Stimulated activated CD4-positive, alpha-beta T cell treated with anti-CD3 and anti-CD28 coated beads, Interleukin-2, amount 100 ng/mL, for 48 hours (primary cell): ENCODE data around the gene TCEA3.

Experiments used
- DNase-seq, 2 donors: peaks; one replicate each; pipeline ENCODE4 v3.0.0-alpha.2; 2020

The TCEA3 gene

DNA sequence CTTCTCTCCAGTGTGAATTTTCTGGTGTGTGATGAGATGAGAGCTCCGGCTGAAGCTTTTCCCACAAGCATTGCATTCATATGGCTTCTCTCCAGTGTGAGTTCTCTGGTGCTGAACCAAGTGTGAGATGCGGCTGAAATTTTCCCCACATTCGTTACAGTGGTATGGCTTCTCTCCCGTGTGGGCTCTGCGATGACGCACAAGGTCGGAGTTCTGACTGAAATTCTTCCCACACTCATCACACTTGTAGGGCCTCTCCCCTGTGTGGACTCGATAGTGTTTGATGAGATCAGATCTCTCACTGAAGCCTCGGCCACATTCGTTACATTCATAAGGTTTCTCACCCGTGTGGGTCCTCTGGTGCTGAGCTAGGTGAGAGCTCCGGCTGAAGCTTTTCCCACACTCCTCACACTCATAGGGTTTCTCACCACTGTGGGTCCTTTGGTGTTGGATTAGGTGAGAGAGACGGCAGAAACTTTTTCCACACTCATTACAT is 62.3 kb downstream of the TCEA3 start:
- peak in 1 of 2 donors; percentile 11 for DNase-seq

DNA sequence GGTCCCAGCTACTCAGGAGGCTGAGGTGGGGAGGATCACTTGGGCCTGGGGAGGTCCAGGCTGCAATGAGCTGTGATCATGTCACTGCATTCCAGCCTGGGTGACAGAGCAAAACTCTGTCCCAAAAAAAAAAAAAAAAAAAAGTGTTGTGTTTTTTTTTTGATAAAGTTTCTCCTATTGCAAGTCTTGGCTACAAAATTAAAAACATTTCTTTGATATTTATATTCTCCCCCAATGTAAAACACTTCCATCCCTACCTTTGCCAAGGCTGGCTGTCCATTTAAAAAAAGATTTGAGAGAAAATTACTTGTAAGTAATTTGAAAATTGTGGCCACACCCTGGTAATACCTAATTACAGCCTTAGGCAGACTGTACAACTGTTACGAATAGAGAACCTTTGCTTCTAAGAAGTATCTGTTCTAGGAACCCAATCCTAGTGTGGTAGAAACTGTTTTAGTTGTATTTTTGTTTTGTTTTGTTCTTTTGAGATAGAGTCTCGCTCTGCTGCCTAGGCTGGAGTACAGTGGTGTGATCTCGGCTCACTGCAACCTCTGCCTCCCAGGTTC is 66.2 kb downstream of the TCEA3 start:
- no peak for DNase-seq

DNA sequence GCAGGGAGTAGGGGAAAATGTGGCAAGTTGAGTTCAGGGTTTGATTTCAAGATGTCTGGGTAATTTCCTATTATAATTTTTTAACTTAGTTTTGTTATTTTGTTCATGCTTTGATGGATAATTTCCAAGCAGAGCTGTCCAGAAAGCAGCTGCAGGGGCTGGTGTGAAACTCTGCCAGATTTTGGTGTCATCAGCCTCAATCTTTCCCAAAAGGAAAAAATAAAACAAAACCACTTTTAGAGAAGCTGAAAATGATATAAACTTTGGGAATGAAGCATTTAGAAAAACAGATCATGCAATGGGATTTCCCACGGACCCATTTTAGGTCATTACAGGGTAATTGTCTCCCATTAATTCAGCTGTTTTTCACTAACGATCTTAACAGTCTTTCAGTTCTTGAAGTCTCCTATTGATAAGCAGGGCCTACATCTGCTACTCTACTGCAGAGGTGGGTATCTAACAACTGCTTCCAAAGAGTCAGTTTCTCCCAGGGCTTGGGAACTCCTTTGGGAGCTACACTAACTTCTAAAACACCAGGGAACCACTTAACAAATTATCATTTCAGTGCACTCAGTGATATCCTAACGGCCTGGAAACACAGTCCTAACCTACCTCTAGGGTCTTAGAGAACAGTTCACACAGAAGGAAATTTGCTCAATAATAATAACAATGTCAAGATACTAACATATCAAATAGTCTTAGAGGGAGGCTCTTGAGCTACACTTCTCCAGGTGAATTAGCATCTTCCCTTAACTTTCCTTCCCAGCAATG is 67.2 kb downstream of the TCEA3 start:
- DNase-seq: no peak

DNA sequence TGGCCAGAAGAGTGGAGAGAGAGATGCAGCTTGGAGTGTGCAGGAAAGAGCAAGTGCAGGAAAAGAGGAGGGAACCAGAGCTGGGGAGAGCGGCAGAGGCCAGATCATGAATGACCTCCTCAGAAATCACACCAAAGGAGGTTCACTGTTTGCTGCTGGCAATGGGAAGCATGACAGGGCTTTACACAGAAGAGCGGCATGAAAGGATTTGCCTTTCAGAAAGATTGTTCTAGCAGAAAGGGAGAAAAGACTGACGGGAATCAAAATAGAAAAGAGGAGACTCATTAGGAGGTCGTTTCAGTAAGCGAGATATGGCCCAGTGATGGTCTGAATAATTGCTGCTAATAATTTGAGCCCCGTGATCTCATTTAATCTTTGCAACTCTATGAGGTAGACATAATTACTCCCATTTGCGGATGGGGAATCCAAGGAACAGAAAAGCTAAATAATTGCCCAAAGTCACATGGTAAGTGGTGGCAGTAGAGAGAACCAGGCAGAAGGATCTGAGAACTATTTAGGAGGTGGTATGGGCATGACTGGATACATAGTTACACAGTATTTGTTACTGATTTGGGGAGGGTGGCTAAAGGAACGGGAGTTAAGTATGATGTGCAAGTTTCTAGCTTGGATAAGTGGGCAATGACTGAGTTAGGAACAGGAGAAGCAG is 67.9 kb downstream of the TCEA3 start:
- no peak for DNase-seq

DNA sequence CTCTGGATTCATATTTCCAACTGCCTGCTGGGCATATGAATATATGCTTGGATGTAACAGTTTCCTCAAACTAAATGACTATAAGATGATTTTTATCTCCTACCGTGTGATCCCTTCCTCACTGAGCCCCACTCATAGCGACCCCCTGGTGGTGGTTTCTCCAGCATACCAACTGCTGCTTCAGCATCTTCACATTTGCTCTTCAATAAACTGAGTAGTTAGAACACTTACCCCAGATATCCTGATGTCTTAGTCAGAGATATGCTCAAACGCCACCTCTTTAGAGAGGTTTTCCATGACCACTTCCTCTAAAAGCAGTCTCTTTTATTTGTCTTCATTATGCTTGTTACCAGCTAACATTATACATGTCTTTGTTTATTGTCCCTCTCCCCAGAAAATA is 70.3 kb downstream of the TCEA3 start:
- DNase-seq: no peak

DNA sequence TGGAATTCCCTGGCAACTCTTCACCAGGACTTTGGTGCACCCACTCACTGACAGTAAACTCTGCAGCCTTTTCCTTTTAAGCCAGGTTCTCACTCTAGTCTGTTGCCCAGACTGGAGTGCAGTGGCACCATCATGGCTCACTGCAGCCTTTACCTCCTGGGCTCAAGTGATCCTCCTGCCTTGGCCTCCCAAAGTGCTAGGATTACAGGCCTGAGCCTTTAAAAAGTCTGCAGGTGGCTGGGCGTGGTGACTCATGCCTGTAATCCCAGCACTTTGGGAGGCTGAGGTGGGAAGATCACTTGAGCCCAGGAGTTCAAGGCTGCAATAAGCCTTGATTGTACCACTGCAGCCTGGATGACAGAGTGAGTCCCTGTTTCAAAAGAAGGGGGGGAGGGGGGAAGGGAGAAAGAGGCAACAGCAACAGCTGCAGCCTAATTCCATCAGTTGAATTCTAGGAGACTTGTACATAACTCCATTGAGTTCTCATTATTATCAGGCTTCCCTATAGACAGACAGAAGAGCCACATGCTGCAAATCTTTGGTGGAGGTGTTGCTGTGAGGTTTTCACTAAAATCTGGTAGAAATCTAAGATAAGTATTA is 72.4 kb downstream of the TCEA3 start:
- no peak for DNase-seq

DNA sequence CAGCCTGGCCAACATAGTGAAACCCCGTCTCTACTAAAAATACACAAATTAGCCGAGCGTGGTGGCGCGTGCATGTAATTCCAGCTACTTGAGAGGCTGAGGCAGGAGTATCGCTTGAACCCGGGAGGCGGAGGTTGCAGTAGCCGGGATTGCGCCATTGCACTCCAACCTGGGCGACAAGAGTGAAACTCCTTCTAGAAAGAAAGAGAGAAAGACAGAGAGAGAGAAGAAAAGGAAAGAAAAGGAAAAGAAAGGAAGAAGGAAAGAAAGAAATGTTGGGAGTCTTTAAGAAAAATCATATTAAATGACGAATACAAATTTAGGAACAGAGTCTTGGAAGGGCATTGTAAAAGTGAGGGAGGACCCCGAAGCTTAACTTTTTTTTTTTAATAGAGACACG is 78.6 kb downstream of the TCEA3 start:
- no peak for DNase-seq

DNA sequence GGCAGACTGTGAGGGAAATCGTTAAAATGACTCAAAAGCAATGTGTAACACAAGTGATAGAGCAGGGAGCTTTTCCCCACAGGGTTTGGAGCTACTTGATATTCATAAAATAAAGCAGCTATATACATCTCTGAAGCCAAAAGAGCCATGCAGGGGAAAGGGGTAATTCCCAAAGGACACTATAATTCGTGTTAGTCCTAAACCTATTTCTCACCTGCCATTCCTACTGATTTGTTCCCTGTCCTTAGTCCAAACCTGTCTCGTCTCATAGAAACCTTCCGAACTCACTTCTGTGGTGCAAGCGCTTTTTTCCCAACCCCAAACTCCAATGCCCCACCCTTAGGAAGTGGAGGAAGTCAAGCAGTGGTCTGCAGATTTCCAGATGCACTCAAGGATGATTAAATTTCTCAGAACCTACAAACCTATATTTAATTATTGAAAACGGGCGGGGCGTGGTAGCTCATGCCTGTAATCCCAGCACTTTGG is 79.5 kb downstream of the TCEA3 start:
- no peak for DNase-seq

DNA sequence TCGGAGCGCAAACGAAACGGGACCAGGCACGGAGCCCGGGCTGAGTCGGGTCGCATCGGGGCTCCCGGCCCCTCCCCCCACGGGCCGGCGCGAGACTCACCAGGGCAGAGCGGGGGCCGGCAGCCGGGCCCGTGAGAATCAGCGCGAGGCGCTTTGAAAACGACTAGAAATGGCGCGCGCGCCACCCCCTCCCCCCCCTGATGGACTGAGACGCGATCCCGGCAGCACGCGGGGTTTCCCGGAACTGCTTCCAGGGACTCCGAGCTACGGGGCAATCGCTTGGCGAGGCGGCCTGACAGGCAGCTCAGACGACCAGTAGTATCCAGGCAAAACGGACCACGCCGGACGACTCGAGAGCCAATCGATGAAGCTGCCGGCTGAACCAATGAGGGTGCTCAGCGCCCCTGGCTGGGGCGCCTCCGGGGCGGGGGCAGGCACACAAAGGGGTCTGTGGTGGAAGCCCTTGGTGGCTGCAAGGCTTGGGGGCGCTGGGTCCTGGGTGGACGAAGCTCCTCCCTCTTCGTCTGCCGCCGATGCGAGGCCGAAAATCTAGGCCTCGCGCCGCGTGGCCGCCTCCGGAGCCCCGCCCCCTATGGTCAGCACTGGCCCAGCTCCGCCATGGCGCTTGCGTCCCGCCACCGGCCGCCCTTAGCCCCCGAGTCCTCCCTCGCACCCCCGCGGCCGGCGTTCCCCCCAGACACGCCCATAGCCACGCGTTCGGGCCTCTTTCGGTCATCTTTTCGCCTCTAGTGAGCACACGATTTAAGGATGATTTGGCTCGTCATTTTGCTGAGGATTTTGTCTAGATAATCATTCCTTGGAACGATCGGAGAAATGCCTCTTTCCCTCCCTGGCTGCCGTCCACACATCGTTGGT is 80.2 kb downstream of the TCEA3 start, which contains the start of gene HNRNPR:
HNRNPR (minus strand) TSS at position 174 of the 876 bp plus-strand sequence. CDS start 3,276 bp downstream, outside the sequence.
- peak; percentile 99 for DNase-seq

DNA sequence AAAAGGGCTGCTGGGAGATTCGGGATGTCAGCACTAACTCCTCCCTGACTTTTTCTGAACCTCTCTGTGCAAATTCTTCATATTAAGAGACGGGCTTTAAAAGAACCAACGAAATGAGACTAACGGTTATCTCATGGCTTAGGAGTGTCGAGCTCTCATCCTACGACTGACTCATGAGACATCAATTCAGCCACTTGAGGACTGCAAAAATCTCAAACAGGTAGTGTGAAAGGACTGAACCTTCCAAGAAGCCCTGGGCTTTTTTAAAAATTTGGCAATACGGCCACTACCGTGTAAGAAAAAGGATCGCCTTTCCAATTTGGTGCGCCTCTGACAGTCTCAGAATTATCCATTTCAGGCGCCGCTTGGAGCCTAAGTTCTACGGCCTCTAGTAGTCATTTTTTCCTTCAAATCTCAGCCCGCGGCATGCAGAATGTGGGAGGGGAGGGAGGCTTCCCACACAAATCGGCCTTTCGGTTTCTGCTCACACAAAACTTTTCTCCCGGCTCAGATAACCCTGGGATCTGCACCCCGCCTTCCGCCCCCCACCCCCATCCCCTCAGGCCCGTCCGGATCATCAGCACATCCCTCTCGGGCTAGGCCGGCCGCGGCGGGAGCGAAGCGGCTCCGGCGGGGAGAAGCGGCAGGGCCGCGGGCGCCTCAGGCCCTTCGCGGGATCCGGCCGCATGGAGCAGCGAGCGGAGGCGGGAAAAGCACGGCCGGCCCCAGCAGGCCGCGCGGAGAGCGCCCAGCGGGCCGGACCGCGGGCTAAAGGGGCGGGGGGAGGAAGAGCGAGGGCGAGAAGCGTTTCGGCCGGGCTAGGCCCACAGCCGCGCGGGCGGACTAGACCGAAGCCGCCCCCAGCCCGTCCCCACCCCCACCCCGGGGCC is 81.1 kb downstream of the TCEA3 start:
- peak; percentile 43 to 44 for DNase-seq

DNA sequence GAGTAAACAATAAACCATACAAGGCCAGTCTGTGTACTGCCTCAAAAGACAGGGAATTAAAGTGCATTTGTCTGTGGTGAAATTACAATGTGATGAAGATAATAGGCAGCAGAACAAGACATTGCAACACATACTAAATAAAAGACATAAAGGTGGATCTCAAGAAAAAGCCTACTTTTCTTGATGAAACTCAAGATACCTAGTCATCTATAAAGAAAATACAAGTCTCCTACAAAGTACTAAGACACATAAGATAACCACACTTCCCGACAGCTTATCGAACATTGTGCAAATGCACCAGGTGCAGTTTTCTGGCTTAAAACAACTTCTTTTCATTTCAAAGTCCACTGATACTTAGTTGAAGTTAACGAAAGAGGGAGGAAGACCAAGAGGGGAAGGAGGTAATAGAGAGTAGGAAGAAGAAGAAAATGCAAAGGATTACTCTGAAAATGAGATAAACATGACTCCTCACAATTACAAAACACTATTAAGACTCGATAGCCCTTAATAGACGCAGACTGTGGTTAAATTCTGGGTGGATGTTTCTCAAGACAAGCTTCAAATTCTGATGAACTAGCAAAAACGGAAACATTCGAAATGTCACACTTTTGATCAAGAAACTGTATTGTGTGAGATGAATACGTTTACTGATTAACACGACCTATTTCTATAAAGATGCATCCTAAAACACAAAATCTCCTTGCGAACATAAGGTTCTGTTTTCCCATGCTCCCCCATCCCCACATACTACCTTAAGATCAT is 82.4 kb downstream of the TCEA3 start:
- DNase-seq: no peak

DNA sequence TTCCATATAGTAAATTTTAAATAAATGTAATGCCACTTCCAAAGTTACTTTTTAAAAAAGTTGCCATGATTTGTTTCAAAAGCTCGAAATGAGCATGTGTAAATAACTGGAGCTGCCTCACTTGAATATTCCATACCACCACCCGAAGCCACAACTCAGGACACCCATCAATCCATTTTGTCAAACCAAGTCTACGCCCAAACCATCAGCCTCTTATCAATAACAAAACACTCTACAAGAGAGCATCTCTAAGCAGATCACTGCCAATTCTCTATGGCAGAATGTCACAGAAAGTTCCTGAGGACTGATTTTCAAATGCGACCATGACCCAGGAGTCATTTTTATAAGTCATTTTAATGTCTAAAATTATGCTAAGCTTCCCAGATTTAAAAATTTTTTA is 84.9 kb downstream of the TCEA3 start:
- DNase-seq: no peak

DNA sequence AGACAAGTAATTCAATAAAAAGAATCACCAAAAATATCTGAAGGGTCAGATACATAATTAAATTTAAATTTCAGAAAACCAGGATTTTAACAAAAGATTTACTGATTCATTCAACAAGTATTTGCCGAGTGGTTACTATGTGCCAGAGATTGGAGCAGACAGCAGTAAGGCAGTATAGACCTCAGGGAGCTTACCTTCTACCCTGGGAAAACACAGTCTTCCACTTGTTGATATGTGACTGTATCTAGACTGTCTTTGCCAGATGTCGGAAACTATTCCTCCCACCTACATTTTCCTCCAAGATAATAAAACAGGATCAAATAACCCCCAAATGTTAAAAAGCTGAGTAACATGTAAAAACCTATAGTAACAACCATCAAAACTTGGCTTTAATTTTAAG is 86.7 kb downstream of the TCEA3 start:
- DNase-seq: no peak

DNA sequence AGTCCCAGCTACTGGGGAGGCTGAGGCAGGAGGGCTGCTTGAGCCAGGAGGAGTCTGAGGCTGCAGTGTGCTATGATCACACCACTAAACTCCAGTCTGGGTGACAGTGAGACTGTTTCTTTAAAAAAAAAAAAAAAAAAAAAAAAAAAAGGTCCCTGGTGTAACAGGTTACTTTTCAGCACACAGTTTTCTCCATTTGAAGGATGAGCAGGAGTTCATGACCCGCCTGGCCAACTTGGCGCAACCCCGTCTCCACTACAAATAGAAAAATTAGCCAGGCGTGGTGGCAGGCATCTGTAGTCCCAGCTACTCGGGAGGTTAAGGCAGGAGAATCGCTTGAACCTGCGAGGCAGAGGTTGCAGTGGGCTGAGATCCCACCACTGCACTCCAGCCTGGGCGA is 92.8 kb downstream of the TCEA3 start:
- DNase-seq: no peak
